Upper lobe of right lung (tissue), 1 donor: ENCODE measurements around the gene ANAPC5. TPM values are rescaled to one million over a fixed set of nuclear protein-coding genes. Genes with fewer than 3 reads are reported as not detected.

Source experiments
- ATAC-seq: fragments of 200-7000 bp; cut with Tn5 transposase; one replicate; pipeline ENCODE4 v1.9.1; 2020; ENCODE audit warnings: mild to moderate bottlenecking, moderate library complexity
- DNase-seq: peaks from one replicate; pipeline ENCODE4 v3.0.0-alpha.2; 2020
- H3K27ac ChIP-seq: fragments of 200-600 bp; one replicate; pipeline ENCODE4 v1.8.0; 2022
- H3K27me3 ChIP-seq: fragments of 200-600 bp; one replicate; pipeline ENCODE4 v1.8.0; 2022; ENCODE audit warnings: mild to moderate bottlenecking
- H3K36me3 ChIP-seq: fragments of 200-600 bp; one replicate; pipeline ENCODE4 v1.8.0; 2022
- H3K4me1 ChIP-seq: fragments of 200-600 bp; one replicate; pipeline ENCODE4 v1.8.0; 2022
- H3K4me3 ChIP-seq: fragments of 200-600 bp; one replicate; pipeline ENCODE4 v1.8.0; 2022; ENCODE audit warnings: mild to moderate bottlenecking
- H3K9me3 ChIP-seq: fragments of 200-600 bp; one replicate; pipeline ENCODE4 v1.8.0; 2022
- intact Hi-C: fragments of 100-400 bp; cut with DNase I; formaldehyde crosslinking; loops from one replicate; pipeline ENCODE4 v1.11.0; 2022
- total RNA-seq: library from RNA; stranded (reverse); fragmentation: NEBNext Ultra II Directional; extraction: Animal tissue kit (Norgen Biotek cat#: 25700); gene quantifications from one replicate; pipeline ENCODE4 v1.2.1, GENCODE V29; 2021
- TF ChIP-seq, protein P1 (sequence below): fragments of 200-600 bp; IDR thresholded peaks from one replicate; pipeline ENCODE4 v1.8.0; 2022; ENCODE audit warnings: antibody characterized with exemption
- donor health status: DM: no; HTN: yes; CAD: no; lungs with severe emphysema.

The ANAPC5 gene
- total RNA-seq, 1 donor from 2014 or later = 83.8 TPM

DNA sequence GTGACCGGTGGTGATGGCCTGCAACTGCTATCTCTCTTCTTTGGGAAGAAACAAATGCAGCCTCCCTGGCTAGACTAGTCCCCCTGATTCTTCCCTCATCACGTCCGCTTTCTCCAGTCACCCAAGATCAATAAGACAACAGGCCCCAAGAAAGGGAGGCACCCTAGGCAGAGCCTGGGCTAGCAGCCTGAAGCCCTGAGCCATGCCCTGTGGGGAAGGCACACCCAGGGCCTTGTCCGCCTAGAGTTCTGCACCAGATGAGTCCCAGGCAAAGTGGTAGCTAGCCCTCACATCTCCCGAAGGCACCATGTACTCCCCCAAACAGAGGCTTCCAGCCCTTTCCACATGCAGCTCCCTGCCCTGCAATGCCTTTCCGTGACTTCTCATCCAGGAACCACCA lies 90.8 kb downstream of the ANAPC5 start:
- H3K4me3 ChIP-seq = no peak overlapping the region
- peaks cover 61% of the 10 kb centered on the region for H3K36me3 ChIP-seq
- no peak overlapping the region for H3K27ac ChIP-seq
- DNase-seq (no peak), ATAC-seq (peak; percentile 16)
- no peaks in the 10 kb centered on the region for H3K9me3 ChIP-seq
- intact Hi-C loops = no loop called here
- H3K27me3 ChIP-seq = no peaks in the 10 kb centered on the region
- TF ChIP-seq, protein P1, sequence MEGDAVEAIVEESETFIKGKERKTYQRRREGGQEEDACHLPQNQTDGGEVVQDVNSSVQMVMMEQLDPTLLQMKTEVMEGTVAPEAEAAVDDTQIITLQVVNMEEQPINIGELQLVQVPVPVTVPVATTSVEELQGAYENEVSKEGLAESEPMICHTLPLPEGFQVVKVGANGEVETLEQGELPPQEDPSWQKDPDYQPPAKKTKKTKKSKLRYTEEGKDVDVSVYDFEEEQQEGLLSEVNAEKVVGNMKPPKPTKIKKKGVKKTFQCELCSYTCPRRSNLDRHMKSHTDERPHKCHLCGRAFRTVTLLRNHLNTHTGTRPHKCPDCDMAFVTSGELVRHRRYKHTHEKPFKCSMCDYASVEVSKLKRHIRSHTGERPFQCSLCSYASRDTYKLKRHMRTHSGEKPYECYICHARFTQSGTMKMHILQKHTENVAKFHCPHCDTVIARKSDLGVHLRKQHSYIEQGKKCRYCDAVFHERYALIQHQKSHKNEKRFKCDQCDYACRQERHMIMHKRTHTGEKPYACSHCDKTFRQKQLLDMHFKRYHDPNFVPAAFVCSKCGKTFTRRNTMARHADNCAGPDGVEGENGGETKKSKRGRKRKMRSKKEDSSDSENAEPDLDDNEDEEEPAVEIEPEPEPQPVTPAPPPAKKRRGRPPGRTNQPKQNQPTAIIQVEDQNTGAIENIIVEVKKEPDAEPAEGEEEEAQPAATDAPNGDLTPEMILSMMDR = no peak
- H3K4me1 ChIP-seq = no peaks in the 10 kb centered on the region

DNA sequence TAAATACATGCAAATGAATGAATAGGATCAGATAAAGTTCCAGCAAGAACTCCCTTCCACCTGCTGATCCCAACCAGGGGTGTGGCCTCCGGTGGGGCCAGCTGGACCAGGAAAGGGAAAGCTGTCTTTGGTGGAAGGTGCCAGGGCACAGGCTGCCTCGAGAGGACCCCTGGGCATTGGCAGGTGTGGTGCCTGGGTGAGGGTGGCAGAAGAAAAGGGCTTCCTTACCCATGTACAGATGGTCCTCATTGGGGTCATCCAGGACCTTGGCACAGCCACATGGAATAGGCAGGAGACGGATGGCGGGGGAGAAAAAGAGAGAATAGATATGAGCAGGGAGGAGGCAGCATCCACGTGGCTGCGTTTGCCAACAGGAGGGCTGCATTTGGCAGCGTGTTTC lies 92.1 kb downstream of the ANAPC5 start:
- DNase-seq (no peak), ATAC-seq (no peak)
- H3K4me3 ChIP-seq = no peak overlapping the region
- intact Hi-C loops = no loop called here
- H3K9me3 ChIP-seq = no peaks in the 10 kb centered on the region
- H3K4me1 ChIP-seq = no peaks in the 10 kb centered on the region
- H3K36me3 ChIP-seq = peaks cover 68% of the 10 kb centered on the region
- TF ChIP-seq, protein P1 = no peak
- no peaks in the 10 kb centered on the region for H3K27me3 ChIP-seq
- H3K27ac ChIP-seq = no peak overlapping the region

DNA sequence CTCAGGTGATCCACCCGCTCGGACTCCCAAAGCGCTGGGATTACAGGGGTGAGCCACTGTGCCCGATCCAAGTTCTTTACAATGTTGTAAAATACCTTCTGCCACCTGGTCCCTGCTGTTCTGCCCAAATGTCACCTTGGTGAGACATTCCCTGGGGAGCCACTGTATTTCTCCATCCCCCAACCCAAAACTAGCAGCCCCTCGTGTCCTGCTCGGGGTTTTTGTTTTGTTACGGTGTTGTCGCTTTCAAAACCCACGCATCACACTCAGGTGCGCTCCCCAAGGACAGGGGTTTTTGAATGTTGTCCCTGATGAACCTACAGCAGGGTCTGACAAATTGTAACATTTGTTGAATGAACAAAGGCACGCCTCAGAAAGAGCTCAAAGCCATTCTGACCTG lies 93.1 kb downstream of the ANAPC5 start:
- ATAC-seq (no peak), DNase-seq (no peak)
- no peak overlapping the region for H3K4me3 ChIP-seq
- H3K27ac ChIP-seq = no peak overlapping the region
- H3K9me3 ChIP-seq = no peaks in the 10 kb centered on the region
- H3K36me3 ChIP-seq = peaks cover 74% of the 10 kb centered on the region
- no peaks in the 10 kb centered on the region for H3K27me3 ChIP-seq
- TF ChIP-seq, protein P1 = no peak
- intact Hi-C loops = no loop called here
- no peaks in the 10 kb centered on the region for H3K4me1 ChIP-seq

Other genes starting within 250 kb of the ANAPC5 start
- 20.1 TPM for gene P2RX7, start 219.5 kb downstream of the ANAPC5 start, total RNA-seq
- gene P2RX4, start 142.3 kb downstream of the ANAPC5 start, total RNA-seq = 55.8 TPM
- gene CAMKK2, start 55.7 kb downstream of the ANAPC5 start, total RNA-seq = 39.3 TPM
- 29.5 TPM for gene RNF34, start 47.7 kb upstream of the ANAPC5 start, total RNA-seq
- 35.4 TPM for gene KDM2B, start 228.6 kb upstream of the ANAPC5 start, total RNA-seq